Measurements from ENCODE around the gene GP1BB. TPM values are rescaled to one million over a fixed set of nuclear protein-coding genes. Genes with fewer than 3 reads are reported as not detected.

GP1BB gene
- polyA plus RNA-seq, 1 experiment, result 0.20 TPM

GRCh38 chr22:19753090-19753842, 29.9 kb downstream of the GP1BB start:
- POLR2A ChIA-PET, result interaction anchor here (1.0 kb wide), 1 partner anchor 12 kb away, joined by 3 read pairs; no protein-coding TSS in a partner anchor

GRCh38 chr22:19753996-19754700, 30.8 kb downstream of the GP1BB start:
- TF ChIP-seq, protein P1, sequence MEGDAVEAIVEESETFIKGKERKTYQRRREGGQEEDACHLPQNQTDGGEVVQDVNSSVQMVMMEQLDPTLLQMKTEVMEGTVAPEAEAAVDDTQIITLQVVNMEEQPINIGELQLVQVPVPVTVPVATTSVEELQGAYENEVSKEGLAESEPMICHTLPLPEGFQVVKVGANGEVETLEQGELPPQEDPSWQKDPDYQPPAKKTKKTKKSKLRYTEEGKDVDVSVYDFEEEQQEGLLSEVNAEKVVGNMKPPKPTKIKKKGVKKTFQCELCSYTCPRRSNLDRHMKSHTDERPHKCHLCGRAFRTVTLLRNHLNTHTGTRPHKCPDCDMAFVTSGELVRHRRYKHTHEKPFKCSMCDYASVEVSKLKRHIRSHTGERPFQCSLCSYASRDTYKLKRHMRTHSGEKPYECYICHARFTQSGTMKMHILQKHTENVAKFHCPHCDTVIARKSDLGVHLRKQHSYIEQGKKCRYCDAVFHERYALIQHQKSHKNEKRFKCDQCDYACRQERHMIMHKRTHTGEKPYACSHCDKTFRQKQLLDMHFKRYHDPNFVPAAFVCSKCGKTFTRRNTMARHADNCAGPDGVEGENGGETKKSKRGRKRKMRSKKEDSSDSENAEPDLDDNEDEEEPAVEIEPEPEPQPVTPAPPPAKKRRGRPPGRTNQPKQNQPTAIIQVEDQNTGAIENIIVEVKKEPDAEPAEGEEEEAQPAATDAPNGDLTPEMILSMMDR (IDR thresholded peaks at IDR 0.05; ENCODE audit: low read depth, low read length), result no peak
- peaks cover 68% of the 10 kb centered on the region for H3K27me3 ChIP-seq (ENCODE audit: control insufficient read depth, insufficient read depth, low read length)
- H3K9me3 ChIP-seq (ENCODE audit: control insufficient read depth, insufficient read depth, low read length), result no peaks in the 10 kb centered on the region; the same call in 1 of the 2 replicates
- no peak for DNase-seq (ENCODE audit: low read depth, low spot score)
- CTCF ChIA-PET, result no interaction called here
- POLR2A ChIA-PET, result interaction anchor here (1.0 to 1.3 kb wide), 2 partner anchors 12 to 22 kb away, joined by 3 read pairs; no protein-coding TSS in a partner anchor
- no peak overlapping the region for H3K27ac ChIP-seq (ENCODE audit: low read depth, low read length)
- no peak overlapping the region for H3K4me3 ChIP-seq (ENCODE audit: low read depth, low read length)

More at GRCh38 chr22:19753090-19753842, 29.9 kb downstream of the GP1BB start:
- Histone ChIP-seq H3K9me3 (ENCODE audit: control insufficient read depth, insufficient read depth, low read length) (no peaks in the 10 kb centered on the region; the same call in 1 of the 2 replicates), H3K4me3 (ENCODE audit: low read depth, low read length) (no peak overlapping the region), H3K27ac (ENCODE audit: low read depth, low read length) (no peak overlapping the region), H3K27me3 (ENCODE audit: control insufficient read depth, insufficient read depth, low read length) (peaks cover 64% of the 10 kb centered on the region)
- no peak for DNase-seq (ENCODE audit: low read depth, low spot score)
- TF ChIP-seq, protein P1 (IDR thresholded peaks at IDR 0.05; ENCODE audit: low read depth, low read length), result no peak
- CTCF ChIA-PET, result no interaction called here

DNA sequence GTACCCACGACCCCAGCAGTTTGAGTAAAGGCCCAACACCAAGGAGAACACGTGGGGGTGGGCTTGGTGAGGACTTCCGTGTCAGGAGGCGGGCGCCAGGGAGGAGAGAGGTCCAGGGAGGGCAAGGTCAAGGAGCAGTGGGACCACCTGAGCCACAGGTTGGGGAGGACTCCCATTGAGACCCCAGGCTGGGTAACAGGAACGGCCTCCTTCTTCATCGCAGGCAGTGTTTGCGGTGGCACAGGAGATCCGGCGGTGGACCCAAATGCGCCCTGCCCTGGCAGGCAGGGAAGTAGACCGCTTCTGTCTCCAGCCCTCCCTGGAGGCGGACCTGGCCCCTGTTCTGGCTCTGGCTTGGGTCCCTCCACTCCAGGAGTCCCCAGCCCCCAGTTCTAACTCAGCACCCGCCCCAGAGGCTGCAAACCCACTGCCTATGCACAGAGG, 31.4 kb downstream of the GP1BB start:
- Histone ChIP-seq H3K27me3 (ENCODE audit: control insufficient read depth, insufficient read depth, low read length) (peaks cover 73% of the 10 kb centered on the region), H3K9me3 (ENCODE audit: control insufficient read depth, insufficient read depth, low read length) (no peaks in the 10 kb centered on the region; the same call in 1 of the 2 replicates), H3K4me3 (ENCODE audit: low read depth, low read length) (no peak overlapping the region), H3K27ac (ENCODE audit: low read depth, low read length) (no peak overlapping the region)
- TF ChIP-seq, protein P1 (IDR thresholded peaks at IDR 0.05; ENCODE audit: low read depth, low read length), result no peak
- ChIA-PET CTCF (no interaction called here), POLR2A (interaction anchor here (1.3 kb wide), 1 partner anchor 21 kb away, joined by 3 read pairs; no protein-coding TSS in a partner anchor)
- DNase-seq (ENCODE audit: low read depth, low spot score), result no peak

GRCh38 chr22:19755145-19755710, 31.9 kb downstream of the GP1BB start:
- Histone ChIP-seq H3K4me3 (ENCODE audit: low read depth, low read length) (no peak overlapping the region), H3K27ac (ENCODE audit: low read depth, low read length) (no peak overlapping the region), H3K27me3 (ENCODE audit: control insufficient read depth, insufficient read depth, low read length) (peaks cover 77% of the 10 kb centered on the region), H3K9me3 (ENCODE audit: control insufficient read depth, insufficient read depth, low read length) (no peaks in the 10 kb centered on the region; the same call in 1 of the 2 replicates)
- TF ChIP-seq, protein P1 (IDR thresholded peaks at IDR 0.05; ENCODE audit: low read depth, low read length), result no peak
- POLR2A ChIA-PET, result interaction anchor here (1.3 kb wide), 1 partner anchor 21 kb away, joined by 3 read pairs; no protein-coding TSS in a partner anchor
- CTCF ChIA-PET, result no interaction called here
- DNase-seq (ENCODE audit: low read depth, low spot score), result no peak
